Measurements from ENCODE around the gene TMEM259. TPM values are rescaled to one million over a fixed set of nuclear protein-coding genes. Genes with fewer than 3 reads are reported as not detected.

Gene TMEM259
- total RNA-seq, 1 donor from 2014 or later = 232 TPM

DNA sequence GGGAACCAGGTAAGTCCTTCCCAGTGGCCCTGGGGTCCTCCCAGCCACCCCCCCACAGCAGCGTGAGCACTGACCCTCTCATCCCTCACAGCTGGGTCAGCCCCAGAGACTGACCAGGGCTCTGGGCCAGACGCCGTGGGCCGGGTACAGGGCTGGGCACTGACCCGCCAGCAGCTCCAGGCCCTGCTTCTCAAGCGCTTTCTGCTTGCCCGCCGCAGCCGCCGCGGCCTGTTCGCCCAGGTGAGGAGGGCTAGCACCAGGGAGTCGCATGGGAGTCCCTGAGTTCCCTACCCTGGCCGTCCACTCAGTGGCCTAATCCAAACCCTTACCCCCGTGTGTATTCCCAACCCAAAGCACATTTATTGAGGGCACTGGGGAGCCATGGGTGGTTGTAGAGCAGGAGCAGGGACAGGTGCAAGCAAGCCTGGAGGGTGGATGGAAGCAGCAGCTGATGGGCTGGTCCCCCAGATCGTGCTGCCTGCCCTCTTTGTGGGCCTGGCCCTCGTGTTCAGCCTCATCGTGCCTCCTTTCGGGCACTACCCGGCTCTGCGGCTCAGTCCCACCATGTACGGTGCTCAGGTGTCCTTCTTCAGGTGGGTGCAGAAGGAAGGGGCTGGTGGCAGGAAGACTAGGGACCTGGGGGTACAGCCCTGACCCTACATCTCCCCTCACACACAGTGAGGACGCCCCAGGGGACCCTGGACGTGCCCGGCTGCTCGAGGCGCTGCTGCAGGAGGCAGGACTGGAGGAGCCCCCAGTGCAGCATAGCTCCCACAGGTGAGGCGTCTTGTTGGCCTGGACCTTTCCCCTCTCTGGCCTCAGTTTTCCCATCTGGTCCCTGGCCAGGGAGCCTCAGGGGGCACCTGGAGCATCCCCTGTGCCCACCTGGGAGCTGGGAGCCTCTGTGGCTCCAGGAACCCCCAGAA lies 33.4 kb upstream of the TMEM259 start:
- no peak overlapping the region for H3K4me3 Mint-ChIP-seq
- no peaks in the 10 kb centered on the region for H3K9me3 Mint-ChIP-seq
- H3K36me3 Mint-ChIP-seq = no peaks in the 10 kb centered on the region
- no peaks in the 10 kb centered on the region for H3K27me3 Mint-ChIP-seq (ENCODE audit: low read depth)
- no peak for DNase-seq (ENCODE audit: low spot score in 2 of 2, unreplicated experiment in 2 of 2)
- no peak overlapping the region for H3K27ac Mint-ChIP-seq
- TF ChIP-seq, protein P1, sequence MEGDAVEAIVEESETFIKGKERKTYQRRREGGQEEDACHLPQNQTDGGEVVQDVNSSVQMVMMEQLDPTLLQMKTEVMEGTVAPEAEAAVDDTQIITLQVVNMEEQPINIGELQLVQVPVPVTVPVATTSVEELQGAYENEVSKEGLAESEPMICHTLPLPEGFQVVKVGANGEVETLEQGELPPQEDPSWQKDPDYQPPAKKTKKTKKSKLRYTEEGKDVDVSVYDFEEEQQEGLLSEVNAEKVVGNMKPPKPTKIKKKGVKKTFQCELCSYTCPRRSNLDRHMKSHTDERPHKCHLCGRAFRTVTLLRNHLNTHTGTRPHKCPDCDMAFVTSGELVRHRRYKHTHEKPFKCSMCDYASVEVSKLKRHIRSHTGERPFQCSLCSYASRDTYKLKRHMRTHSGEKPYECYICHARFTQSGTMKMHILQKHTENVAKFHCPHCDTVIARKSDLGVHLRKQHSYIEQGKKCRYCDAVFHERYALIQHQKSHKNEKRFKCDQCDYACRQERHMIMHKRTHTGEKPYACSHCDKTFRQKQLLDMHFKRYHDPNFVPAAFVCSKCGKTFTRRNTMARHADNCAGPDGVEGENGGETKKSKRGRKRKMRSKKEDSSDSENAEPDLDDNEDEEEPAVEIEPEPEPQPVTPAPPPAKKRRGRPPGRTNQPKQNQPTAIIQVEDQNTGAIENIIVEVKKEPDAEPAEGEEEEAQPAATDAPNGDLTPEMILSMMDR (IDR thresholded peaks at IDR 0.05; ENCODE audit: unreplicated experiment) = no peak
- H3K4me1 Mint-ChIP-seq = no peaks in the 10 kb centered on the region

DNA sequence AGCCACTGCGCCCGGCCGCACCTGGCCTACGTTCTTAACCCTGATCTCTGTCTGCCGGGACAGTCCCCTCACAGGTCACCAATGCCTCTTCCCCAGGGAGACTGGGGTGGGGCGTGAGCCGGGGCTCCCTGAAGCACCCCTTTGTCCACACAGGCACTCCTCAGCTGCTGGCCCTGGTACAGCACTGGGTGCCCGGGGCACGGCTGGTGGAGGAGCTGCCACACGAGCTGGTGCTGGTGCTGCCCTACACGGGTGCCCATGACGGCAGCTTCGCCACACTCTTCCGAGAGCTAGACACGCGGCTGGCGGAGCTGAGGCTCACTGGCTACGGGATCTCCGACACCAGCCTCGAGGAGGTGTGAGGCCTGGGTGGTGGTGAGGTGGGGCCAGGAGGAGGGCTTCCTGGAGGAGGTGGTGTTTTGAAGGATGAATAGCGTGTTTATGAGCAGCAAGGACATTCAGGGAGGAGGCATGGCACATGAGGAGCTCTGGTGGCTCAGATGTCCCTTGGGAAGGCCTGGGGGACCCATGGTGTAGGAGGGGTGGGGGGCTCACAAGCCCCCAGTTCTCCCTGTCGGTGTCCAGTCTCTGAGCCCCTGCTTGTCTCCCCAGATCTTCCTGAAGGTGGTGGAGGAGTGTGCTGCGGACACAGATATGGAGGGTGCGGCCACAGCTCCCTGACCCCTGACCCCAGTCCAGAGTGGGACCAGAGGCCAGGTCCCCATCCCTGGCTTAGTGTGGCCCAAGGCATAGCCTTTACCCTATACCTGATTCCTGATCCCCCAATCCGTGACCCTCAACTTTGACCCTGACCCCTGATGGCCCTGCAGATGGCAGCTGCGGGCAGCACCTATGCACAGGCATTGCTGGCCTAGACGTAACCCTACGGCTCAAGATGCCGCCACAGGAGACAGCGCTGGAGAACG lies 32.5 kb upstream of the TMEM259 start:
- H3K4me3 Mint-ChIP-seq = no peak overlapping the region

DNA sequence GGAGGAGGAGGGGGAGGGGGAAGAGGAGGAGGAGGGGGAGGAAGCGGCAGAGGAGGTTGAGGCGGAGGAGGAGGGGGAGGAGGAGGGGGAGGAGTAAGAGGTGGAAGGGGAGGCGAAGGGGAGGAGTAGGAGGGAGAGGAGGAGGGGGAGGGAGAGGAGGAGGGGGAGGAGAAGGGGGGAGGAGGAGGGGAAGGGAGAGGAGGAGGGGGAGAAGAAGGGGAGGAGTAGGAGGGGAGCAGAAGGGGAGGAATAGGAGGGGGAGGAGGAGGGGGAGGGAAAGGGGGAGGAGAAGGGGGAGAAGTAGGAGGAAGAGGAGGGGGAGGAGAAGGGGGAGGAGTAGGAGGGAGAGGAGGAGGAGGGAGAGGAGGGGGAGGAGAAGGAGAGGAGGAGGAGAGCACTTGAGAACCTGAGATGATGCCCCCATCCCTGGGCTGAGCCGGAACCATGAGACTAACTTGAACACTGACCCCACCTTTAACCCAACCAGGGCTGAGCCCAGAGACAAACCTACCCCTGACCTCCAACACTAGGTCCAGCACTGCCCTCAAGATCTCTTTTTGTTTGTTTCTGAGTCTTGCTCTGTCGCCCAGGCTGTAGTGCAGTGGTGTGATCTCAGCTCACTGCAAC lies 31.5 kb upstream of the TMEM259 start:
- Mint-ChIP-seq H3K4me1 (no peaks in the 10 kb centered on the region), H3K9me3 (no peaks in the 10 kb centered on the region), H3K27me3 (ENCODE audit: low read depth) (no peaks in the 10 kb centered on the region), H3K36me3 (no peaks in the 10 kb centered on the region), H3K27ac (no peak overlapping the region), H3K4me3 (no peak overlapping the region)
- TF ChIP-seq, protein P1 (IDR thresholded peaks at IDR 0.05; ENCODE audit: unreplicated experiment) = no peak
- no peak for DNase-seq (ENCODE audit: low spot score in 2 of 2, unreplicated experiment in 2 of 2)

More for the DNA sequence above, 32.5 kb upstream of the TMEM259 start:
- no peak overlapping the region for H3K27ac Mint-ChIP-seq
- no peaks in the 10 kb centered on the region for H3K36me3 Mint-ChIP-seq
- no peak for DNase-seq (ENCODE audit: low spot score in 2 of 2, unreplicated experiment in 2 of 2)
- no peaks in the 10 kb centered on the region for H3K4me1 Mint-ChIP-seq
- no peaks in the 10 kb centered on the region for H3K27me3 Mint-ChIP-seq (ENCODE audit: low read depth)
- no peaks in the 10 kb centered on the region for H3K9me3 Mint-ChIP-seq
- TF ChIP-seq, protein P1 (IDR thresholded peaks at IDR 0.05; ENCODE audit: unreplicated experiment) = no peak

DNA sequence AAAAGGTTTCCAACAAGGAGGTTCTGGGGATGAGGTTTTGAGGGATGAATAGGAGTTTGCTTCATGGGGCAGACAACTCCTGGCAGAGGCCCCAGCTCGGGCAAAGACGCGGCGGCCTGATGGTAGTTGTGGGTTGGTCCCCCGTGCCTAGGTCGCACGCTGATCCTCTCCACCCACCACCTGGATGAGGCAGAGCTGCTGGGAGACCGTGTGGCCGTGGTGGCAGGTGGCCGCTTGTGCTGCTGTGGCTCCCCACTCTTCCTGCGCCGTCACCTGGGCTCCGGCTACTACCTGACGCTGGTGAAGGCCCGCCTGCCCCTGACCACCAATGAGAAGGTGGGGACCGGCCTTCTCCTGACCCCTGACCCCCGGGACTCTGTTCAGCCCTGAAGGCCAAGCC lies 30.9 kb upstream of the TMEM259 start:
- no peaks in the 10 kb centered on the region for H3K27me3 Mint-ChIP-seq (ENCODE audit: low read depth)
- peak overlapping the region; percentile 37 for H3K27ac Mint-ChIP-seq
- no peaks in the 10 kb centered on the region for H3K36me3 Mint-ChIP-seq
- H3K4me1 Mint-ChIP-seq = no peaks in the 10 kb centered on the region
- TF ChIP-seq, protein P1 (IDR thresholded peaks at IDR 0.05; ENCODE audit: unreplicated experiment) = no peak
- H3K4me3 Mint-ChIP-seq = no peak overlapping the region
- H3K9me3 Mint-ChIP-seq = no peaks in the 10 kb centered on the region
- DNase-seq (ENCODE audit: low spot score in 2 of 2, unreplicated experiment in 2 of 2) = no peak

DNA sequence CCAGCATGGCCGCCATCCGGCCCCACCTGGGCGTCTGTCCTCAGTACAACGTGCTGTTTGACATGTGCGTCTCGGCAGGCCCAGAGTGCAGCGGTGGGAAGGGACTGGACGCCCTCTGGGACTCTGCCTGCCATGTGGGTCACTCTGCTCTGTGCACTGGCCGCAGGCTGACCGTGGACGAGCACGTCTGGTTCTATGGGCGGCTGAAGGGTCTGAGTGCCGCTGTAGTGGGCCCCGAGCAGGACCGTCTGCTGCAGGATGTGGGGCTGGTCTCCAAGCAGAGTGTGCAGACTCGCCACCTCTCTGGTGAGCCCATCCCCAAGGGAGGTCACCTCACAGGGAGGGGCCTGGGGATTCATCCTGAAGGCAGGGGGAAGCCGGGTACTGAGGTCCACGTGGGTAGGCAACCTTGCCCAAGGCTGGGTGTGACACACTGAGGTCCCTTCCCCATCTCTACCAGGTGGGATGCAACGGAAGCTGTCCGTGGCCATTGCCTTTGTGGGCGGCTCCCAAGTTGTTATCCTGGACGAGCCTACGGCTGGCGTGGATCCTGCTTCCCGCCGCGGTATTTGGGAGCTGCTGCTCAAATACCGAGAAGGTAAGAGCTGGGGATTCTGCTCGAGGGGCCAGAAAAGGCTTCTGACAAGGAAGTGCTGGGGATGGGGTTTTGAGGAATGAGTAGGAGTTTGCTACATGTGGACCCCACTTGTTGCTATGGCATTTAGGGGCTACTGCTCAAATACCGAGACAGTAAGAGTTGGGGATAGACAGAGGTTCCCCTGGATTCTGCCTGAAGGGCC lies 30.3 kb upstream of the TMEM259 start:
- TF ChIP-seq, protein P1 (IDR thresholded peaks at IDR 0.05; ENCODE audit: unreplicated experiment) = no peak
- no peak overlapping the region for H3K4me3 Mint-ChIP-seq
- H3K9me3 Mint-ChIP-seq = no peaks in the 10 kb centered on the region
- DNase-seq (ENCODE audit: low spot score in 2 of 2, unreplicated experiment in 2 of 2) = no peak
- H3K27ac Mint-ChIP-seq = peak overlapping the region; percentile 37
- no peaks in the 10 kb centered on the region for H3K27me3 Mint-ChIP-seq (ENCODE audit: low read depth)
- no peaks in the 10 kb centered on the region for H3K4me1 Mint-ChIP-seq
- H3K36me3 Mint-ChIP-seq = no peaks in the 10 kb centered on the region

Measured in mesothelial cell of epicardium (in vitro differentiated cells).